Esophagus squamous epithelium (tissue), 4 donors: ENCODE data around the gene MBNL1.

Experiments used
- POLR2A ChIP-seq, 4 donors: fragments of 450-650 bp; IDR thresholded peaks; one replicate each; pipeline ENCODE4 v1.6.1; 2017; ENCODE audit warnings: antibody characterized with exemption in 4 of 4, mild to moderate bottlenecking in 4 of 4, moderate library complexity in 3 of 4
- TF ChIP-seq, protein P1 (sequence below), 6 experiments: fragments of 450-650 bp in 4 of 6; fragments of 200-600 bp in 2 of 6; sonication (generic) in 2 of 6; IDR thresholded peaks; one replicate each; pipeline ENCODE4 v1.5.1; 2016 to 2019; ENCODE audit warnings: antibody characterized with exemption in 6 of 6, mild to moderate bottlenecking in 4 of 6, moderate library complexity in 4 of 6

GRCh38 chr3:152385761-152386160, 117.0 kb downstream of the MBNL1 start:
- TF ChIP-seq, protein P1, sequence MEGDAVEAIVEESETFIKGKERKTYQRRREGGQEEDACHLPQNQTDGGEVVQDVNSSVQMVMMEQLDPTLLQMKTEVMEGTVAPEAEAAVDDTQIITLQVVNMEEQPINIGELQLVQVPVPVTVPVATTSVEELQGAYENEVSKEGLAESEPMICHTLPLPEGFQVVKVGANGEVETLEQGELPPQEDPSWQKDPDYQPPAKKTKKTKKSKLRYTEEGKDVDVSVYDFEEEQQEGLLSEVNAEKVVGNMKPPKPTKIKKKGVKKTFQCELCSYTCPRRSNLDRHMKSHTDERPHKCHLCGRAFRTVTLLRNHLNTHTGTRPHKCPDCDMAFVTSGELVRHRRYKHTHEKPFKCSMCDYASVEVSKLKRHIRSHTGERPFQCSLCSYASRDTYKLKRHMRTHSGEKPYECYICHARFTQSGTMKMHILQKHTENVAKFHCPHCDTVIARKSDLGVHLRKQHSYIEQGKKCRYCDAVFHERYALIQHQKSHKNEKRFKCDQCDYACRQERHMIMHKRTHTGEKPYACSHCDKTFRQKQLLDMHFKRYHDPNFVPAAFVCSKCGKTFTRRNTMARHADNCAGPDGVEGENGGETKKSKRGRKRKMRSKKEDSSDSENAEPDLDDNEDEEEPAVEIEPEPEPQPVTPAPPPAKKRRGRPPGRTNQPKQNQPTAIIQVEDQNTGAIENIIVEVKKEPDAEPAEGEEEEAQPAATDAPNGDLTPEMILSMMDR (IDR thresholded peaks at IDR 0.05): no peak
- no peak for TF ChIP-seq POLR2A (IDR thresholded peaks at IDR 0.05)
